Osteocyte (in vitro differentiated cells): ENCODE results near the gene KRR1. TPM values are rescaled to one million over a fixed set of nuclear protein-coding genes. Genes with fewer than 3 reads are reported as not detected.

ENCODE experiments used
- DNase-seq: peaks from one replicate; pipeline ENCODE4 v3.0.0; 2021; ENCODE audit warnings: mixed read lengths; ENCODE audit not compliant: unreplicated experiment; ENCODE audit errors: extremely low spot score
- H3K27ac Mint-ChIP-seq: one replicate; pipeline ENCODE4 v1.8.0; 2021; ENCODE audit warnings: mild to moderate bottlenecking, mixed read lengths; ENCODE audit not compliant: unreplicated experiment
- H3K27me3 Mint-ChIP-seq: one replicate; pipeline ENCODE4 v1.8.0; 2021; ENCODE audit warnings: mixed read lengths; ENCODE audit not compliant: unreplicated experiment
- H3K36me3 Mint-ChIP-seq: one replicate; pipeline ENCODE4 v1.8.0; 2021; ENCODE audit warnings: mixed read lengths; ENCODE audit not compliant: unreplicated experiment
- H3K4me1 Mint-ChIP-seq: one replicate; pipeline ENCODE4 v1.8.0; 2021; ENCODE audit warnings: mixed read lengths; ENCODE audit not compliant: unreplicated experiment
- H3K4me3 Mint-ChIP-seq: one replicate; pipeline ENCODE4 v1.8.0; 2021; ENCODE audit warnings: mild to moderate bottlenecking, moderate library complexity, mixed read lengths; ENCODE audit not compliant: unreplicated experiment
- H3K9me3 Mint-ChIP-seq: one replicate; pipeline ENCODE4 v1.8.0; 2021; ENCODE audit warnings: mixed read lengths; ENCODE audit not compliant: unreplicated experiment
- total RNA-seq: library from RNA; stranded (reverse); gene quantifications from 2 replicates; pipeline ENCODE4 v1.2.1, GENCODE V29; 2021
- TF ChIP-seq, protein P1 (sequence below): fragments of 200-600 bp; sonication (generic); IDR thresholded peaks from 2 replicates; pipeline ENCODE4 v1.5.0; 2021; ENCODE audit warnings: antibody characterized with exemption, mild to moderate bottlenecking, moderate library complexity

KRR1 gene
- total RNA-seq, 1 donor from 2014 or later, result 52.0 TPM

DNA sequence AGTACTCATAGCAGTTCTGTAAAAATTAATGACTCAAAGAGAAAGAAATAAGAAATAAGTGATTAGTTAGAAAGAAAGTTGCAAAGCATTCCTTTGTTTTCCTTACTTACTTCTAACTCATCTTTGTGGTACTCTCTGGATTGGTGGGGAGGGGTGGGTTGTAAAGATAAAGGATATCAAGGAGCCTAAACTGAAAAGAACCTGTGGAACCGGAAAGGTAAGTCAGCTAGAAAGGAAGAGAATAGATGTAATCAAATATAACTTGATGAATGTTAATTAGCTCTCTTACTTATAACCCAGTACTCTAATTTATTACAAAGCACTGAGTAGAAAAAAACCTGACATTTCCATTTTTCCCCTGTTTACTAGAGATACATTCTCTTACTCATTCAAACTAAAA is 37.5 kb upstream of the KRR1 start:
- peaks cover 5% of the 10 kb centered on the region for H3K4me1 Mint-ChIP-seq
- no peak overlapping the region for H3K27ac Mint-ChIP-seq
- TF ChIP-seq, protein P1, sequence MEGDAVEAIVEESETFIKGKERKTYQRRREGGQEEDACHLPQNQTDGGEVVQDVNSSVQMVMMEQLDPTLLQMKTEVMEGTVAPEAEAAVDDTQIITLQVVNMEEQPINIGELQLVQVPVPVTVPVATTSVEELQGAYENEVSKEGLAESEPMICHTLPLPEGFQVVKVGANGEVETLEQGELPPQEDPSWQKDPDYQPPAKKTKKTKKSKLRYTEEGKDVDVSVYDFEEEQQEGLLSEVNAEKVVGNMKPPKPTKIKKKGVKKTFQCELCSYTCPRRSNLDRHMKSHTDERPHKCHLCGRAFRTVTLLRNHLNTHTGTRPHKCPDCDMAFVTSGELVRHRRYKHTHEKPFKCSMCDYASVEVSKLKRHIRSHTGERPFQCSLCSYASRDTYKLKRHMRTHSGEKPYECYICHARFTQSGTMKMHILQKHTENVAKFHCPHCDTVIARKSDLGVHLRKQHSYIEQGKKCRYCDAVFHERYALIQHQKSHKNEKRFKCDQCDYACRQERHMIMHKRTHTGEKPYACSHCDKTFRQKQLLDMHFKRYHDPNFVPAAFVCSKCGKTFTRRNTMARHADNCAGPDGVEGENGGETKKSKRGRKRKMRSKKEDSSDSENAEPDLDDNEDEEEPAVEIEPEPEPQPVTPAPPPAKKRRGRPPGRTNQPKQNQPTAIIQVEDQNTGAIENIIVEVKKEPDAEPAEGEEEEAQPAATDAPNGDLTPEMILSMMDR, result no peak
- peaks cover 1% of the 10 kb centered on the region for H3K36me3 Mint-ChIP-seq
- H3K9me3 Mint-ChIP-seq, result no peaks in the 10 kb centered on the region
- no peaks in the 10 kb centered on the region for H3K27me3 Mint-ChIP-seq
- no peak overlapping the region for H3K4me3 Mint-ChIP-seq
- no peak for DNase-seq

DNA sequence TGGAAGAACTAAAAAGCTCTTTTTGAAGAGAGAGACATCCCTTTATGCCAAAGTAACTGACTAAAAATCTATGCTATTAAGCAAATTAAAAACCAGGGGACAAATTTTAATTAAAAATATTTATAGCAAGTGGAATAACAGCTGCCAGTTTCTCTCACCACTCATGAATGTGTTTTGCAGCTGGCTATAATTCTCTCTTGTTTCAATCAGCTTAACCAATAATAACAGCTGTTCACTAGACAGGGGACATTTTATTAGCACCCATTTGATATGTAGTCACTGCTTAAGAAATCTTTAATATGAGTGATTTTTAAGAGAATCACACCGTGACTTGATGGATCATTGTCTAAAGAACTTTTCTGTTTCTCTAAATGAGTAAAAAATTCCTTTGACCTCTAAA is 34.2 kb upstream of the KRR1 start:
- DNase-seq, result no peak
- Mint-ChIP-seq H3K9me3 (no peaks in the 10 kb centered on the region), H3K27me3 (no peaks in the 10 kb centered on the region), H3K27ac (no peak overlapping the region), H3K4me3 (no peak overlapping the region), H3K4me1 (no peaks in the 10 kb centered on the region), H3K36me3 (peaks cover 1% of the 10 kb centered on the region)
- TF ChIP-seq, protein P1, result no peak

DNA sequence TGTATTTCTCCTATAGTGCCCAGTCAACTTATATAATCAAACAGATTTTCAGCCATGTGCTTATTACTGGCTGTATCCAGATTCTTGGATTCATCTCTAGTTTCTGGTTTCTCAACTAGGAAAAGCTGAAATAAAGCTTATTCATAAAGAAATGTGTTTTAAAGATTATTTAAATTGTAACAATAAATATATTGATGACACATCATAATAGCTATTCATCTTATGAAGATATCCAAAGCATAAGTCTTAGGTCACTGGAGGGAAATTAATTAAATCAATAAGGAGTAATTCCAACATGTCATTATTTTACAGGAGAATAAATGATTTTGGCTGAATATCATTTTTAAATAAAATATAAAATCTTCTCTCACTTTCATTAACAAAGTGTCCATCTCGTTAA is 32.1 kb upstream of the KRR1 start:
- TF ChIP-seq, protein P1, result no peak
- Mint-ChIP-seq H3K27ac (no peak overlapping the region), H3K27me3 (no peaks in the 10 kb centered on the region), H3K36me3 (no peaks in the 10 kb centered on the region), H3K9me3 (no peaks in the 10 kb centered on the region), H3K4me3 (no peak overlapping the region), H3K4me1 (no peaks in the 10 kb centered on the region)
- DNase-seq, result no peak

DNA sequence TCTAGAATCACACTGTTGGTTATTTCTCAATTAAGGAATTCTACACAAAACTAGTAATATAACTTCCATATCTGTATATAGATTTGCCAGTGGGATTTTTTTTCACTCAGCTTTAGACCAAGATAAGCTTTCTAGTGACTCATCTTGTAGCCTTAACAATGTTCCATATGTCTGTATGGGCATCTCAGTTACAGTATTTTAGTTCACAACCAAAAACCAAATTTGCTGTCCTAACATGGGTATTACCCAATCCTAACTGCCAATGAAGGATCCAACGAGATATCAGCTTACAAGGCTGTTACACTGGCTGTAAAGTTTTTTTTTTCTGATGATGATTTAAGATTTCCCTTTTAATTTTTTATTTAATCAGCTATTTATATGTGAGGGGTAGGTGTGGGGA is 31.5 kb upstream of the KRR1 start:
- no peak overlapping the region for H3K27ac Mint-ChIP-seq
- H3K27me3 Mint-ChIP-seq, result no peaks in the 10 kb centered on the region
- H3K9me3 Mint-ChIP-seq, result no peaks in the 10 kb centered on the region
- DNase-seq, result no peak
- no peaks in the 10 kb centered on the region for H3K4me1 Mint-ChIP-seq
- H3K36me3 Mint-ChIP-seq, result no peaks in the 10 kb centered on the region
- TF ChIP-seq, protein P1, result no peak
- H3K4me3 Mint-ChIP-seq, result no peak overlapping the region

DNA sequence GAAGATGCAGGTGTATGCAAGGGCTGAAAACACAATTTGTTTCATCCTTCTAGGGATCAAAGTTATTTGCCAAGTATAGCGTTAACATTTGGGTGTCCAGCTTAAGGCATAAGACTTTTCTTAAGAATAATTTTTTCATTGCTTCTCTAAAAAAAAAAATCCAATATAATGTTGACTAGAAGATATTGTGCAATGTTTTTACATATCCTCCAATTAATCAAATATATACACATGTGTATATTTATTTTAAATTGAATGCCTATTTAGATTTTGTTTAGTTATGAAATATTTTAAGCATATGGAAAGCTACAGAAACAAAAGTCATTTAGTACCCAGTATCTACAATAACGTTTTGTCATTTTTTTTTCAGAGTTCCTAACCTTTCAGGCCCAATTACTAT is 28.5 kb upstream of the KRR1 start:
- DNase-seq, result no peak
- no peak overlapping the region for H3K4me3 Mint-ChIP-seq
- H3K36me3 Mint-ChIP-seq, result no peaks in the 10 kb centered on the region
- no peak overlapping the region for H3K27ac Mint-ChIP-seq
- TF ChIP-seq, protein P1, result no peak
- H3K9me3 Mint-ChIP-seq, result no peaks in the 10 kb centered on the region
- H3K4me1 Mint-ChIP-seq, result no peaks in the 10 kb centered on the region
- no peaks in the 10 kb centered on the region for H3K27me3 Mint-ChIP-seq
